HL-60/S4 treated with phorbol 12-myristate 13-acetate at 8.2 ng/mL for 4 days and 3 days (cell line): ENCODE measurements around the gene SNAPC2.

ENCODE experiments used
- in situ Hi-C: fragments of 300-500 bp; cut with MboI; formaldehyde crosslinking; loops from 2 replicates; pipeline ENCODE4 v1.15.0; 2022; ENCODE audit warnings: low sequenced_read_pairs

The SNAPC2 gene

GRCh38 chr19:7919610-7920518, at the start of gene SNAPC2:
Gene SNAPC2, plus strand, starts transcription at chr19:7920338. Its CDS starts 29 bp downstream, at chr19:7920367.
- in situ Hi-C loops = no loop called here

GRCh38 chr19:7870571-7871436, 49.3 kb upstream of the SNAPC2 start:
- in situ Hi-C loops = no loop called here

- in situ Hi-C loops = no loop called here
These were observed 48.5 kb upstream of the SNAPC2 start for GRCh38 chr19:7871437-7872305.

GRCh38 chr19:7872306-7873204, 47.6 kb upstream of the SNAPC2 start:
- in situ Hi-C loops = no loop called here

- in situ Hi-C loops = no loop called here
These were observed 46.6 kb upstream of the SNAPC2 start for GRCh38 chr19:7873304-7874075.

GRCh38 chr19:7874076-7874896, 45.9 kb upstream of the SNAPC2 start, which contains the start of gene PRR36:
Gene PRR36, minus strand, starts transcription at chr19:7874390. Its CDS starts 701 bp downstream, at chr19:7873689.
- in situ Hi-C loops = no loop called here

GRCh38 chr19:7874897-7875273, 45.3 kb upstream of the SNAPC2 start:
- in situ Hi-C loops = no loop called here

GRCh38 chr19:7877249-7877836, 42.8 kb upstream of the SNAPC2 start:
- in situ Hi-C loops = no loop called here

GRCh38 chr19:7879111-7879807, 40.9 kb upstream of the SNAPC2 start:
- in situ Hi-C loops = no loop called here

- in situ Hi-C loops = no loop called here
These were observed 40.3 kb upstream of the SNAPC2 start for GRCh38 chr19:7879836-7880235.

GRCh38 chr19:7881910-7882309, 38.2 kb upstream of the SNAPC2 start:
- in situ Hi-C loops = no loop called here

GRCh38 chr19:7883105-7883504, 37.0 kb upstream of the SNAPC2 start:
- in situ Hi-C loops = no loop called here

GRCh38 chr19:7883796-7884570, 36.2 kb upstream of the SNAPC2 start:
- in situ Hi-C loops = no loop called here

GRCh38 chr19:7885818-7886217, 34.3 kb upstream of the SNAPC2 start:
- in situ Hi-C loops = no loop called here

- in situ Hi-C loops = no loop called here
These were observed 32.6 kb upstream of the SNAPC2 start for GRCh38 chr19:7887408-7888144.
